Tibial nerve (tissue), 4 donors: ENCODE results near the gene GRIK4. TPM values are rescaled to one million over a fixed set of nuclear protein-coding genes. Genes with fewer than 3 reads are reported as not detected.

Experiments used
- DNase-seq, 2 donors: peaks; one replicate each; pipeline ENCODE4 v3.0.0-alpha.2; 2019; ENCODE audit warnings: low spot score in 2 of 2
- H3K27ac ChIP-seq, 4 donors: fragments of 200-600 bp; sonication (generic) in 3 of 4; one replicate each; pipeline ENCODE4 v1.5.1; 2017 to 2019; ENCODE audit warnings: mild to moderate bottlenecking in 1 of 4
- H3K27me3 ChIP-seq, 2 donors: fragments of 200-600 bp; sonication (generic) in 1 of 2; one replicate each; pipeline versions ENCODE4 v1.5.1 to v1.6.0; 2017 to 2019
- H3K36me3 ChIP-seq, 3 donors: fragments of 200-600 bp; sonication (generic); one replicate each; pipeline ENCODE4 v1.5.1; 2018 to 2019
- H3K4me1 ChIP-seq, 4 donors: fragments of 200-600 bp; sonication (generic) in 3 of 4; one replicate each; pipeline ENCODE4 v1.5.1; 2017 to 2019
- H3K4me3 ChIP-seq, 4 donors: fragments of 200-600 bp; sonication (generic) in 3 of 4; one replicate each; pipeline ENCODE4 v1.5.1; 2017 to 2019; ENCODE audit warnings: mild to moderate bottlenecking in 1 of 4, moderate library complexity in 1 of 4
- H3K9me3 ChIP-seq, 4 donors: fragments of 200-600 bp; sonication (generic) in 3 of 4; one replicate each; pipeline ENCODE4 v1.5.1; 2017 to 2019
- CTCF ChIP-seq, 5 experiments: fragments of 200-600 bp in 3 of 5; fragments of 450-650 bp in 2 of 5; sonication (generic) in 3 of 5; IDR thresholded peaks; one replicate each; pipeline ENCODE4 v1.5.1; 2016 to 2019; ENCODE audit warnings: antibody characterized with exemption in 5 of 5, mild to moderate bottlenecking in 3 of 5, moderate library complexity in 2 of 5
- EP300 ChIP-seq, 2 donors: sonication (generic); formaldehyde crosslinking; IDR thresholded peaks; one replicate each; pipeline ENCODE4 v1.6.1; 2017; ENCODE audit warnings: antibody characterized with exemption in 2 of 2, mild to moderate bottlenecking in 1 of 2
- POLR2A ChIP-seq, 2 donors: fragments of 450-650 bp; IDR thresholded peaks; one replicate each; pipeline ENCODE4 v1.6.1; 2017; ENCODE audit warnings: antibody characterized with exemption in 2 of 2, mild to moderate bottlenecking in 2 of 2, moderate library complexity in 2 of 2
- WGBS, 2 donors: methylation state at CpG; one replicate each; pipeline ENCODE4 v1.1.5; 2018; 5-methylcytosine and 5-hydroxymethylcytosine counted together
- total RNA-seq, 4 donors: library from RNA; depleted of rRNA; stranded (reverse); fragments of >200 nt; gene quantifications; one replicate each; pipeline ENCODE4 v1.1.0, GENCODE V29; 2016

GRIK4 gene
- total RNA-seq, 4 donors from 2014 or later, result 0.22 to 0.98 TPM; not detected in 2

GRCh38 chr11:120746376-120746775, 234.8 kb downstream of the GRIK4 start:
- 65 to 70% methylated on average over 3 of the region's 3 CpGs for WGBS, 2 donors
- TF ChIP-seq EP300 (IDR thresholded peaks at IDR 0.05) (no peak), CTCF (IDR thresholded peaks at IDR 0.05) (no peak), POLR2A (IDR thresholded peaks at IDR 0.05) (no peak)
- Histone ChIP-seq H3K27ac (no peak overlapping the region), H3K4me3 (no peak overlapping the region), H3K9me3 (no peaks in the 10 kb centered on the region), H3K36me3 (no peaks in the 10 kb centered on the region), H3K27me3 (peaks cover 0 to 12% of the 10 kb centered on the region in 2 donors), H3K4me1 (no peaks in the 10 kb centered on the region)
- DNase-seq, result no peak

- TF ChIP-seq CTCF (IDR thresholded peaks at IDR 0.05), result no peak
- no peak for TF ChIP-seq POLR2A (IDR thresholded peaks at IDR 0.05)
- no peak for TF ChIP-seq EP300 (IDR thresholded peaks at IDR 0.05)
- Histone ChIP-seq H3K36me3 (no peaks in the 10 kb centered on the region), H3K27me3 (peaks cover 0 to 12% of the 10 kb centered on the region in 2 donors), H3K4me1 (no peaks in the 10 kb centered on the region), H3K4me3 (no peak overlapping the region), H3K27ac (no peak overlapping the region), H3K9me3 (no peaks in the 10 kb centered on the region)
- WGBS, 2 donors, result 55 to 57% methylated on average over 12 of the region's 12 CpGs
- DNase-seq, result no peak
Observed at GRCh38 chr11:120746836-120747609, 235.5 kb downstream of the GRIK4 start.

- no peak for TF ChIP-seq POLR2A (IDR thresholded peaks at IDR 0.05)
- Histone ChIP-seq H3K27ac (no peak overlapping the region), H3K27me3 (peaks cover 0 to 12% of the 10 kb centered on the region in 2 donors), H3K4me1 (no peaks in the 10 kb centered on the region), H3K9me3 (no peaks in the 10 kb centered on the region), H3K4me3 (no peak overlapping the region), H3K36me3 (no peaks in the 10 kb centered on the region)
- DNase-seq, result no peak
- WGBS, 2 donors, result 66 to 70% methylated on average over 12 of the region's 12 CpGs
Observed at GRCh38 chr11:120747850-120748814, 236.6 kb downstream of the GRIK4 start.

- no peak for TF ChIP-seq EP300 (IDR thresholded peaks at IDR 0.05)
- TF ChIP-seq CTCF (IDR thresholded peaks at IDR 0.05), result no peak
- no peak for TF ChIP-seq POLR2A (IDR thresholded peaks at IDR 0.05)
- H3K4me3 ChIP-seq, result no peak overlapping the region
- H3K27me3 ChIP-seq, result peaks cover 0 to 12% of the 10 kb centered on the region in 2 donors
- H3K27ac ChIP-seq, result no peak overlapping the region
- WGBS, 2 donors, result 80 to 82% methylated on average over 4 of the region's 4 CpGs
- H3K36me3 ChIP-seq, result no peaks in the 10 kb centered on the region
- no peaks in the 10 kb centered on the region for H3K4me1 ChIP-seq
- DNase-seq, result no peak
- no peaks in the 10 kb centered on the region for H3K9me3 ChIP-seq
Observed at GRCh38 chr11:120749395-120749794, 237.8 kb downstream of the GRIK4 start.

GRCh38 chr11:120750647-120751549, 239.3 kb downstream of the GRIK4 start:
- no peak for DNase-seq
- no peak overlapping the region for H3K27ac ChIP-seq
- WGBS, 2 donors, result 57 to 66% methylated on average over 12 of the region's 12 CpGs
- no peaks in the 10 kb centered on the region for H3K4me1 ChIP-seq
- no peaks in the 10 kb centered on the region for H3K9me3 ChIP-seq
- H3K36me3 ChIP-seq, result no peaks in the 10 kb centered on the region
- H3K27me3 ChIP-seq, result peaks cover 0 to 12% of the 10 kb centered on the region in 2 donors
- TF ChIP-seq EP300 (IDR thresholded peaks at IDR 0.05), result no peak
- TF ChIP-seq CTCF (IDR thresholded peaks at IDR 0.05), result no peak
- no peak for TF ChIP-seq POLR2A (IDR thresholded peaks at IDR 0.05)
- no peak overlapping the region for H3K4me3 ChIP-seq
